NCI-H128 (cell line): ENCODE results near the gene IGFBP1.

ENCODE experiments used
- DNase-seq: peaks from one replicate; lab custom pipeline; 2025; ENCODE audit not compliant: unreplicated experiment; lab: John Stamatoyannopoulos, UW

The IGFBP1 gene

GRCh38 chr7:45880433-45880860 is 7.8 kb upstream of the IGFBP1 start:
- DNase-seq = no peak

DNA sequence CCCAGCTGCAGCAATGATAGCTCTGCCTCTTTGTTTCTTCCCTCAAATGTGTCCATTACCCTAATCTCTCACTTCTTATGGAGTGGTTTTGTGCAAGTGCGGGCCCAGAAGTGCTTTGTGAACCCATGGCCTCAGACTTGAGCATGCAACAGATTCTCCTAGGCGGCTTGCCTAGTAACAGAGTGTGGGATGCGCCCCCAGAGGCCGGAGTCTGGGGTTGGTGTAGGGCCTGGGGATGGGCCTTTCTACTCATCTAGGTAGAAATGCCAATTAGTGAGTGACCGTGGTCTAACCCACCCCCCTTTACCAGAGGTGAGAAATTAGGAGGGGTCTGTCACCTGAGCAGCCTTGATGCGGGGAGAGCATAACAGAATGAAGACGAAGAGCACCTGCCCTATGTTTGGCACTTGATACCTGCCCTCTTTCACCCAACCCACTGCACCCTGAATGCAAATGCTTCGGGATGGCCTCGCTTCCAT is 7.0 kb upstream of the IGFBP1 start:
- DNase-seq = no peak

DNA sequence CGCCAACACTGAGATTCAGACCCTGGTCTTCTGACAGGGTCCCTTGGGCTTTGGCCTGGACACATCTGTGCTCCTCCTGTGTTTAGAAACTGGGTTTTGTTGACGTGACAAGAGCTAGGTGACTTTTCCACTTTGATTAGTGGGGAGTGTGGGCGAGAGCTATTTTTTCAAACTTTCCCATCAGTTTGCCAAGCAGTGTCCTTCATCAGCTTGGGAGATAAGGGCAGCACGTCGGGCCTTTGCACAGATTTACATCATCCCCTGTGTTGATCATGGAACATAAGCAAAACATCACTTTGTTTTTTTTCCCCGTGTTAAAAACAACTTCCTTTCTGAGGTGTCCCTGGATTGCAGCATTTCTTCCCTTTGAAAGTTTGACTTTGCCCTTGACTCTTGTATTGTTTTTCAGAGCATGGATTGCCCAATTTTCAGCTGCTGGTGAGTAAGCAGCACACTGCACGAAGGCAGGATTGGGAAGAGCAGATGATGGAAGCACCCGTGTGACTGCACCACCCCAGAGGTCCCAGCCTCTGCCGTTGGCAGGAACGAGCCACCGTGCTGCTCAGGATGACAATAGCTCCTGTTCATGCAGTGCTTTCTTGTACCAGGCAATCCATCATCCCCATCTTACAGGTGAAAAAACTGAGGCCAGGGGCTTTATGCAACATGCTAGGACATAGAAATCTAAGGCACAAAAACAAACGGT is 6.4 kb upstream of the IGFBP1 start:
- DNase-seq = no peak

DNA sequence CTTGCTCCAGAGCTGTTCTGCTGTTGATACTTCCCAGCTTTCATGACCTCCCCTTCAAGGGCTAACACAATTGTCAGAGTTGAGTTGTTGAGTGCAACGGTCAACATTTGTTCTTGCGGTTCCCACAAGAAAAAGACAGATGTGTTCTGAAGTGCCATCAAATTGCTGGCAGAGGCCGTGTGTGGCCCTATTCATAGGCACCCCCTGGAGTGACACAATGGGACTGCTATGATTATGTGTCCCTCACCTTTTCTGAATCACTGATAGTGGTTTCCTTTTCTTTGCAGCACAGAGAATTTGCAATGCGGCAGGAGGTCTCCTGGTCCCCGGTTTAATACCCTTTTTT is 5.8 kb upstream of the IGFBP1 start:
- DNase-seq = no peak

DNA sequence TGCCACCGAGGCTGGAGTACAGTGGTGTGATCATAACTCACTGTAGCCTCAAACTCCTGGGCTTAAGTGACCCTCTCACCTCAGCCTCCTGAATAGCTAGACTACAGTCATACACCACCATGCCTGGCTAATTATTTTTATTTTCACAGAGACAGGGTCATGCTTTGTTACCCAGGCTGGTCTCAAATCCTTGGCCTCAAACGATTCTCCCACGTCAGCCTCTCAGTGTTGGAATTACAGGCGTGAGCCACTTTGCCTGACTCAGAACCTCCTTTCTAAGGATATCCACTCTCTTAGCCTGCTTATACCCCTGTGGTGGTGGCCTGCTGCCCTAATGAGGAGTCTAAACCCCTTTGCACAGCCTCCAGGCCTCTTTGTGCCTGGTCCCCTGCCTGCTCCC is 4.2 kb upstream of the IGFBP1 start:
- no peak for DNase-seq

GRCh38 chr7:45885264-45885882 is 2.9 kb upstream of the IGFBP1 start:
- DNase-seq = no peak

GRCh38 chr7:45886931-45887667 is 1.2 kb upstream of the IGFBP1 start:
- DNase-seq = no peak

GRCh38 chr7:45888993-45889366 is 692 bp downstream of the IGFBP1 start:
- DNase-seq = no peak

GRCh38 chr7:45889367-45890067 is 1.2 kb downstream of the IGFBP1 start:
- no peak for DNase-seq

DNA sequence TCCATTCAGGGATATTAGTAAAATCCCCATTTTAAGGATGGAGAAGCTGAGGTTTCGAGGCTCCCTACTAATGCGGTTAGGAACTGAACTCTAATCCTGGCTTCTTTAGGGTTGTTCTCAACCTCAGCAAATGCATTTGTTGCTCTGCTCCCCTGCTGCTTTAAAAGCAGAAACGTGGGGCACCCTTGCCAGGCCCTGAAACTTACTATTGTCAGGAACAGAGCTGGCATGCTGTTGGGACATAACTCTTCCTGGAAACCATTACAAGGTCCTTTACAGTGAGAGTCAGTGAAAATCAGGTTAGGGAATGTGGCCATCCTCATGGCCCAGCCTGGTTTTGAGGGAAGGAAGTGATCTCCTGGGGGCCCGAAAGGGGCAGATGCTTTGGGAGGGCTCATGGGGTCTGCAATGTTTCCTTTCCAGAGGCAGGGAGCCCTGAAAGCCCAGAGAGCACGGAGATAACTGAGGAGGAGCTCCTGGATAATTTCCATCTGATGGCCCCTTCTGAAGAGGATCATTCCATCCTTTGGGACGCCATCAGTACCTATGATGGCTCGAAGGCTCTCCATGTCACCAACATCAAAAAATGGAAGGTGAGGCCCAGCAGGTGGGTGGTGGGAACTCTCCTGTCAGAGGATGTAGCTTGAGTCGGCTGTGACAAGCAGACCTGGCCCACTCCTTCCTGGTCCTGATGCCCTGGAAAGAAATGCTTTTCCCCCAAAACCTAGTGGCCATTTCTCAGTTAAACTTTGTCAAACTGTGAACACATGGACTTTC is 2.0 kb downstream of the IGFBP1 start:
- no peak for DNase-seq

GRCh38 chr7:45890902-45891461 is 2.7 kb downstream of the IGFBP1 start:
- DNase-seq = no peak

DNA sequence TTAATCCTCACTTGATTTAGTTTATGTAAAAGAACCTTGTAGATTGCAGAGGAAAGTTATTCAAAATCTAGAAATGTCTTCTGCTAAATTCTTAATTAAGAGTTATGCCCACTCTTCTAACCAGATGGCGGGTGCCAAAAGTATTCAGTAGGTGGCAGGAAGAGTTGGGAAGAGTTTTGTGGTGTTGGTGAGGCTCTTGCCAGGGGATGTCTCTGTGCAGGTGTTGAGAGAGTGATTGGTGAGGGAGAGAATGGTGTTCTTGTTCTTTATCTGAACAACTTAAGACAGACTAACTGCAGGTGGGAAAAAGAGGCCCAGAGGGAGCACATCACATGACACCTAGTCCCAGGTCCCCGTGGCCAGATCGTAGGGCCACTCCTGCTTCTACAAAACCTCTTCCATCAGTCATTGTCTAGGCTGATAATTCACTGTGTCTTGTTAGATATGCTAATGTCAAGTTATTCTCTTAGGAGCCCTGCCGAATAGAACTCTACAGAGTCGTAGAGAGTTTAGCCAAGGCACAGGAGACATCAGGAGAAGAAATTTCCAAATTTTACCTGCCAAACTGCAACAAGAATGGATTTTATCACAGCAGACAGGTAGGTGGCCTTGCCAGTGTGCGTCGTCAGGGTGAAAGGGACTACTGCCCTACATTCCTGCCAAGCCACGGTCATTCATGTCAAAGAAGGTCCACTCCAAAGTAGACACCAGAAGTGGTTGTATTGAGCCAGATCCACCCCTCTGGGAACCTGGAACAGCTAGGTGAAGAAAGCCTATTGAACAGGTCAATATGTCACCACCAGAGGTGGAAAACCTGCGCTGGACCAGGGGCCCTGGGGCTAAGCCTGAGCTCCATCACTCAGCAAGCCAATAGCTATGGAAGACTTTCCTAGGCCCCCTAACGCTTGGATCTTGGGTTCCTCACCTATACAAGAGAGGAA is 3.4 kb downstream of the IGFBP1 start:
- DNase-seq = no peak

DNA sequence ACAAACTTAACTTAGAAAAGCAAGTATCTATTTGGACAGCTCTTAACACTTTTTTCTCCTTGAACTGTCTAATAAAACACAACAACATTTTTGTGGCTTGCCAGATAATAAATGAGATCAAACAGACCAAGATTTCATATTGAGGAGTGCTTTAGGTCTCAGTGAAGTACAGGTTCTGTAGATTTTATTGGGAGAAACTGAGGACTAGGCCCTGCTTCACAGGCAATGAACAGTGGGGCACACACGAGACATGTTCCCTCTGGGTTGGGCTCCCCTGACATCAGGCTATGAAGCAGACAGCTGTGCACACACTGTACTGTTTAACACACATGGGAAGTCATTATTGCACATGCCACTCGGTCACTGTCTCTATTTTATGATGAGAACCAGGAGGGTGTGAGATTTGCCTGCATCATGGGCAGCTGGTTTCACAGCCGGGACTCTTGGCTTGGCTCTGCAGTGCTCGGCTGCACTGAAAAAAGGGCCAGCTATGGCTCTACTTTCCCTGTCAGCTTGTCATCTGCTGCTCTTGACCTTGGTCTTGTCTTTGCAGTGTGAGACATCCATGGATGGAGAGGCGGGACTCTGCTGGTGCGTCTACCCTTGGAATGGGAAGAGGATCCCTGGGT is 4.2 kb downstream of the IGFBP1 start:
- no peak for DNase-seq

GRCh38 chr7:45893374-45893995 is 5.2 kb downstream of the IGFBP1 start:
- no peak for DNase-seq

GRCh38 chr7:45893996-45894664 is 5.8 kb downstream of the IGFBP1 start:
- no peak for DNase-seq

DNA sequence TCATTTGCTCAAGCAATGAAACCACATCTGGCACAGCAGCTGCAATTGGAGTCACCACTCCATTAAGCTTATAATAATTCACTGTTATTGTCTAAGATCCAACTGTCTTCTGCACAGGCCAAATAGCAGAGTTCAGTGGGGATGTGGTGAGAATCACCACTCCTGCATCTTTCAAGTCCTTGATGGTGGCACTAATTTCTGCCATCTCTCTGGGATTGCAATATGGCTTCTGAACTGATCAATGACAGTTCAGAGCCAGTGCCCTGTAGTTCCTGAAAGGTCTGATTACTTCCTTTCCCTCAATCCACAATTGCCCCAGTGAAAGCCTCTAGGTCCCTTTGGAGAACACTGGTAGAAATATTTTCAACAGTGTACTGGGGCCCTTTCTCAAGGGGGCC is 6.4 kb downstream of the IGFBP1 start:
- no peak for DNase-seq

GRCh38 chr7:45897042-45897690 is 8.9 kb downstream of the IGFBP1 start:
- DNase-seq = no peak
